GM10248 (cell line): ENCODE data around the gene ZNF385B.
"Not testable (repeated sequence)": the region's sequence is repeated elsewhere in the genome, so short reads cannot be mapped to it uniquely, and the experiment has no call there.

Experiments
- CTCF ChIA-PET: fragments of 300-600 bp; sonication (Branson Sonifier 250); formaldehyde crosslinking; extraction: SDS; loops from one replicate; lab custom pipeline; 2021; ENCODE audit warnings: antibody characterized with exemption; lab: Yijun Ruan, JAX
- POLR2A ChIA-PET: fragments of 350-650 bp; sonication (Branson Sonifier 250); formaldehyde crosslinking; extraction: SDS; loops from one replicate; lab custom pipeline; 2020; ENCODE audit warnings: antibody characterized with exemption; lab: Yijun Ruan, JAX
- DNase-seq: peaks from one replicate; pipeline ENCODE4 v3.0.0; 2012; ENCODE audit errors: extremely low spot score
- TF ChIP-seq, protein P1 (sequence below): IDR thresholded peaks from 2 replicates; pipeline ENCODE4 v1.5.1; 2012; ENCODE audit warnings: mild to moderate bottlenecking, low read depth; ENCODE audit errors: extremely low read depth, missing control alignments, control extremely low read depth

Gene ZNF385B

GRCh38 chr2:179790235-179791217, 70.9 kb downstream of the ZNF385B start:
- CTCF ChIA-PET = interaction anchor here (1.1 kb wide), 1 partner anchor 12 kb away, joined by 3 read pairs; no protein-coding TSS in a partner anchor
- no peak for DNase-seq
- TF ChIP-seq, protein P1, sequence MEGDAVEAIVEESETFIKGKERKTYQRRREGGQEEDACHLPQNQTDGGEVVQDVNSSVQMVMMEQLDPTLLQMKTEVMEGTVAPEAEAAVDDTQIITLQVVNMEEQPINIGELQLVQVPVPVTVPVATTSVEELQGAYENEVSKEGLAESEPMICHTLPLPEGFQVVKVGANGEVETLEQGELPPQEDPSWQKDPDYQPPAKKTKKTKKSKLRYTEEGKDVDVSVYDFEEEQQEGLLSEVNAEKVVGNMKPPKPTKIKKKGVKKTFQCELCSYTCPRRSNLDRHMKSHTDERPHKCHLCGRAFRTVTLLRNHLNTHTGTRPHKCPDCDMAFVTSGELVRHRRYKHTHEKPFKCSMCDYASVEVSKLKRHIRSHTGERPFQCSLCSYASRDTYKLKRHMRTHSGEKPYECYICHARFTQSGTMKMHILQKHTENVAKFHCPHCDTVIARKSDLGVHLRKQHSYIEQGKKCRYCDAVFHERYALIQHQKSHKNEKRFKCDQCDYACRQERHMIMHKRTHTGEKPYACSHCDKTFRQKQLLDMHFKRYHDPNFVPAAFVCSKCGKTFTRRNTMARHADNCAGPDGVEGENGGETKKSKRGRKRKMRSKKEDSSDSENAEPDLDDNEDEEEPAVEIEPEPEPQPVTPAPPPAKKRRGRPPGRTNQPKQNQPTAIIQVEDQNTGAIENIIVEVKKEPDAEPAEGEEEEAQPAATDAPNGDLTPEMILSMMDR = no peak
- POLR2A ChIA-PET = no interaction called here

- CTCF ChIA-PET = no interaction called here
- DNase-seq = no peak
- POLR2A ChIA-PET = no interaction called here
- TF ChIP-seq, protein P1 = no peak
Measured at GRCh38 chr2:179788104-179788503, 73.3 kb downstream of the ZNF385B start.

DNA sequence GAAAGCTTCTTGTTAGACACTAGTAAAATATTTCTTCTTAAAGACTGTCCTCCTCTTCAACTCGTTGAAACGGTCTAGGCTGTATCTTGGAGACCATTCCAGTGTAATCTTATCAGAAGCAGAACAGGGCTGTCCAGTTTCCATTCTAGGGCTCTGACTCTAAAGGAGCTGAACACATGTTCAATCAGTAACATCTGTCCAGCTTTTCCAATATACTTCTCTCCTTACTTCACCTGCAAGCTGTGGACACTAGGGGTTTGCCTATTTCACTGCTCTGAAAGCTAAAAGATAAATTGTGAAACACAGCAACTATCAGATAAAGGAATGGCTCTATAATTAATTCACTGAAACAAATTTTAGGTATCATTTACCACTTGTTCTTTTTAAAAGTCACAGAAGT, 73.8 kb downstream of the ZNF385B start:
- POLR2A ChIA-PET = no interaction called here
- no peak for DNase-seq
- TF ChIP-seq, protein P1 = no peak
- CTCF ChIA-PET = interaction anchor here (1.3 kb wide), 1 partner anchor 9 kb away, joined by 4 read pairs; no protein-coding TSS in a partner anchor

- no peak for DNase-seq
- ChIA-PET CTCF (interaction anchor here (0.9 kb wide), 1 partner anchor 21 kb away, joined by 3 read pairs; no protein-coding TSS in a partner anchor), POLR2A (no interaction called here)
- TF ChIP-seq, protein P1 = no peak
Measured at GRCh38 chr2:179785902-179786301, 75.5 kb downstream of the ZNF385B start.

- DNase-seq, POLR2A ChIA-PET, CTCF ChIA-PET: not testable (repeated sequence)
Measured at GRCh38 chr2:179782346-179782745, 79.1 kb downstream of the ZNF385B start.

DNA sequence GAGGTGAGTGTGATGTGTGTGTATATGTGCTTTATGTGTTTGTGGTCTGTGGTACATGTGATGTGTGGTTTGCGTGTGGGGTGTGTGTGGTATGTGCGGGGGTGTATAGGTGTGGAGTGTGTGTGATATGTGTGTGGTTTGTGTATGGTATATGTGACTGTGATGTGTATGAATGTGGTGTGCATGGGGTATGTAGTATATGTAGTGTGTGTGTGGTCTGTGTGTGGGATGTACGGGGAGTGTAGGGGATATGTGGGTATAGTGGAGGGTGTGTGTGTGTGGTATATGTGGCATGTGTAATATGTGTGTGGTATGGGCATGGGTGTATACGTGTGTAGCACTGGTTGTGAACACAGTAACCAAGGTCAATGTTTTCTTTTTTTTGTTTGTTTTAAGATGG, 87.4 kb downstream of the ZNF385B start:
- TF ChIP-seq, protein P1 = no peak
- ChIA-PET POLR2A (no interaction called here), CTCF (no interaction called here)
- no peak for DNase-seq

GRCh38 chr2:179772346-179772745, 89.1 kb downstream of the ZNF385B start:
- POLR2A ChIA-PET = no interaction called here
- CTCF ChIA-PET = no interaction called here
- TF ChIP-seq, protein P1 = no peak

More at GRCh38 chr2:179772346-179772745, 89.1 kb downstream of the ZNF385B start:
- no peak for DNase-seq
